Calu3 (cell line): Measurements from ENCODE around the gene VPS41. TPM values are rescaled to one million over a fixed set of nuclear protein-coding genes. Genes with fewer than 3 reads are reported as not detected.
A peak's percentile ranks its signal among the peaks of the same experiment; 100 is the strongest.

Experiments
- BruUV-seq: library from RNA; stranded (reverse); fragments of 400-500 nt; replicated peaks from 2 replicates; lab custom pipeline; 2021; lab: Mats Ljungman, UMichigan
- CTCF ChIA-PET: fragments of 300-600 bp; sonication (Branson Sonifier 250); formaldehyde crosslinking; loops from one replicate; lab custom pipeline; 2022; ENCODE audit warnings: antibody characterized with exemption; lab: Charles Lee
- DNase-seq: peaks from one replicate; pipeline ENCODE4 v3.0.0; 2022
- H3K27ac Mint-ChIP-seq: one replicate; pipeline ENCODE4 v1.8.0; 2022; ENCODE audit warnings: mixed read lengths; ENCODE audit not compliant: unreplicated experiment
- H3K27me3 Mint-ChIP-seq: one replicate; pipeline ENCODE4 v1.8.0; 2022; ENCODE audit warnings: mixed read lengths; ENCODE audit not compliant: unreplicated experiment
- H3K36me3 Mint-ChIP-seq: one replicate; pipeline ENCODE4 v1.8.0; 2022; ENCODE audit warnings: mild to moderate bottlenecking, moderate library complexity, mixed read lengths; ENCODE audit not compliant: insufficient read depth, unreplicated experiment
- H3K4me1 Mint-ChIP-seq: one replicate; pipeline ENCODE4 v1.8.0; 2022; ENCODE audit warnings: mild to moderate bottlenecking, low read depth, mixed read lengths; ENCODE audit not compliant: unreplicated experiment
- H3K4me3 Mint-ChIP-seq: one replicate; pipeline ENCODE4 v1.8.0; 2022; ENCODE audit warnings: mild to moderate bottlenecking, low read depth, moderate library complexity, mixed read lengths; ENCODE audit not compliant: unreplicated experiment
- H3K9me3 Mint-ChIP-seq: one replicate; pipeline ENCODE4 v1.8.0; 2022; ENCODE audit warnings: low read depth, mixed read lengths; ENCODE audit not compliant: unreplicated experiment
- intact Hi-C: fragments of 100-400 bp; cut with micrococcal nuclease; formaldehyde crosslinking; loops from one replicate; pipeline ENCODE4 v1.10.0; 2022; ENCODE audit not compliant: unreplicated experiment
- total RNA-seq: library from RNA; stranded (reverse); gene quantifications from 2 replicates; pipeline ENCODE4 v1.2.3, GENCODE V29; 2022
- TF ChIP-seq, protein P1 (sequence below): fragments of 200-600 bp; IDR thresholded peaks from one replicate; pipeline ENCODE4 v1.8.0; 2022; ENCODE audit warnings: antibody characterized with exemption; ENCODE audit not compliant: unreplicated experiment

The VPS41 gene
- total RNA-seq, 1 experiment from 2014 or later: 292 TPM

DNA sequence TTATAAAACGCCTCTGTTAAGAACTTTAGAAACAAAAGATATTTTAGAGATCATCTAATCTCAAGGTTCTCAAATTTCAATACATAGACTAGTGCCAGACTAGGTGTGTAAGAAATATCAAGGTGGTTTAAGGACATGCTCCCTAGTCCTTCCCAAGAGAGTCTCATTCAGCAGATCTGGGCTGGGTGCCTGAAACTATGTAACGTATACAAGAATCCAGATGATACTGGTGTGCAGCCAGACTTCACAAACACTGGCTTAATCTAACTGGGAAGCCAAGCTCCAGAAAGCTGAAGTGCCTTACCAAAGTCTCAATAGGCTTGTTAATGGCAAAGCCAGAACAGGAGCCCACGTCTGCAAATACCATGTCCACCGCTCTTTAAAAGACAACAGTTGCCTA is 172.9 kb downstream of the VPS41 start:
- peaks cover 26% of the 10 kb centered on the region for H3K36me3 Mint-ChIP-seq
- DNase-seq: no peak
- no peaks in the 10 kb centered on the region for H3K27me3 Mint-ChIP-seq
- TF ChIP-seq, protein P1, sequence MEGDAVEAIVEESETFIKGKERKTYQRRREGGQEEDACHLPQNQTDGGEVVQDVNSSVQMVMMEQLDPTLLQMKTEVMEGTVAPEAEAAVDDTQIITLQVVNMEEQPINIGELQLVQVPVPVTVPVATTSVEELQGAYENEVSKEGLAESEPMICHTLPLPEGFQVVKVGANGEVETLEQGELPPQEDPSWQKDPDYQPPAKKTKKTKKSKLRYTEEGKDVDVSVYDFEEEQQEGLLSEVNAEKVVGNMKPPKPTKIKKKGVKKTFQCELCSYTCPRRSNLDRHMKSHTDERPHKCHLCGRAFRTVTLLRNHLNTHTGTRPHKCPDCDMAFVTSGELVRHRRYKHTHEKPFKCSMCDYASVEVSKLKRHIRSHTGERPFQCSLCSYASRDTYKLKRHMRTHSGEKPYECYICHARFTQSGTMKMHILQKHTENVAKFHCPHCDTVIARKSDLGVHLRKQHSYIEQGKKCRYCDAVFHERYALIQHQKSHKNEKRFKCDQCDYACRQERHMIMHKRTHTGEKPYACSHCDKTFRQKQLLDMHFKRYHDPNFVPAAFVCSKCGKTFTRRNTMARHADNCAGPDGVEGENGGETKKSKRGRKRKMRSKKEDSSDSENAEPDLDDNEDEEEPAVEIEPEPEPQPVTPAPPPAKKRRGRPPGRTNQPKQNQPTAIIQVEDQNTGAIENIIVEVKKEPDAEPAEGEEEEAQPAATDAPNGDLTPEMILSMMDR: no peak
- H3K4me3 Mint-ChIP-seq: no peak overlapping the region
- H3K9me3 Mint-ChIP-seq: no peaks in the 10 kb centered on the region
- peaks cover 8% of the 10 kb centered on the region for H3K4me1 Mint-ChIP-seq
- H3K27ac Mint-ChIP-seq: no peak overlapping the region
- BruUV-seq: no TSS peak
- intact Hi-C loops: no loop called here
- CTCF ChIA-PET: no interaction called here

DNA sequence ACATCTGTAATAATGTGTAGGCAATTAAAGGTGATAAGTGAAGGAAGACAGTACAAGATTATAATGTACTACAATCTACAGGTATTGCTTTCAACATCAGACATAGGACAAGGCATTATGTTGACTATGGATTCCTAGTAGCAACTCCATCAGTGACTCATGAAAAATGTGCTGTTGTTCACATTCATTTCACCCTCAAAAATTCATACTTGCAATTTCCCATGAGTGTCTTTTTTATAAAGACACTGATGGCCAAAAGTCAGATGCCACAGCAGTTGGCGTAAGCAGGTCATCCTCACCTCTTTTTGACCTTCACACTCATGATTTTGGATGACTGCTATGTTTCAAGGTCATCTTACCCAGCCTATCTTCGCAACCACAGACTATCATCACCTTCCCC is 177.8 kb downstream of the VPS41 start:
- TF ChIP-seq, protein P1: no peak
- Mint-ChIP-seq H3K4me3 (no peak overlapping the region), H3K36me3 (peaks cover 35% of the 10 kb centered on the region), H3K27ac (peak overlapping the region; percentile 5), H3K9me3 (no peaks in the 10 kb centered on the region), H3K27me3 (no peaks in the 10 kb centered on the region), H3K4me1 (peaks cover 6% of the 10 kb centered on the region)
- BruUV-seq: no TSS peak
- intact Hi-C loops: no loop called here
- DNase-seq: no peak
- CTCF ChIA-PET: interaction anchor here (0.6 kb wide), 1 partner anchor 1435 kb away, joined by 5 read pairs; no protein-coding TSS in a partner anchor

DNA sequence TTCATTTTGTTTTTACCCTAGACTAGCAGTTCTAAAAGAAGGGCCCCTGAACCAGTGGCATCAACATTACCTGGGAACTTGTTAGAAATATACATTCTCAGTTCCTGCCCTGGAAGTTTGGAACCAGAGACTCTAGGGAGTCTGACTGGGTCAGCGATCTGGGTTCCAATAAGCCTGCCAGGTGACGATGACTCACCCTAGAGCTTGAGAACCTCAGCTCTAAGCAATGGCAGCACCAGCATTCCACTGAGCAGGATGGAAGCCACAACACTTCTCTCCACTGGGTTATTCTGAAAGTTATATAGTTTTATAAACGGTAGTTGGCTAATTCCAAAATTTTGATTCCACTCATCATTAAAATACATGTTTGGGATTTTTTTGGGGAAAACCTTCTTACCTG is 180.8 kb downstream of the VPS41 start:
- Mint-ChIP-seq H3K36me3 (peaks cover 38% of the 10 kb centered on the region), H3K4me3 (no peak overlapping the region), H3K4me1 (peaks cover 6% of the 10 kb centered on the region), H3K27me3 (no peaks in the 10 kb centered on the region), H3K9me3 (no peaks in the 10 kb centered on the region), H3K27ac (no peak overlapping the region)
- intact Hi-C loops: no loop called here
- BruUV-seq: no TSS peak
- no peak for DNase-seq
- CTCF ChIA-PET: no interaction called here
- TF ChIP-seq, protein P1: no peak

DNA sequence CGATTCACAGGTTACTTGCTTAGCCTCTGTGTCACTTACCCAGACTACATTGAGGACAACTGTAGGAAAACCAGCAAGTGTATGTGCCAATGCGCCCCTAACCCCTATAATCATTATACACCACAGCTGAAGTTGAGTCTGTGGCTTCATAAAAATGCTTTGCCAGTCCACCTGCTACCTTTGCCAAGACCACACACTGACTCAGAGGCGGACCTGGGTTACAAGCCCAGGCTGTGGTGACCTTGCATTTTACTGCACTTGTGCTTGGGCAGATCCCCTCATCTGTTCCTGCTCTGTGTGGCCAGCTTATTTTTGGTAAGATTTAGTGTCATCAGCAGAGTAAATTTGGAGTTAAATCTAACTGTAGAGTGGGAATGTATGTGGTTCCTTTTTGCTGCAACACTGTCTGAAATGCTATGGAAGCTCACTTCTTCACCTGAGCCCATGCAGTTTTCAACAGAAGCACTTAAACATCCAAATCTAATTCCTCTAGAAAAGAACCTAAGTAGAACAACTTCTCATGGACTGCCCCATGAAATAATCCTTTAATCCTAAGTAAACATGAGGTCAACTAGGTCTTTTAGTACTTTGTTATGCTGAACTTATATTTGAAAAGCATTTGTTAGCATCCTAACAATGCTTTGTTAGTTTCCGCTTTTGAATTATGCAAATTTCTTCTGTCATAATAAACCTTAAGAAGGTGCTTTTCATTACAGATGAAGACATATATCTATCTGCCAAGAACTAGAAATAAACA is 181.6 kb downstream of the VPS41 start:
- Mint-ChIP-seq H3K9me3 (no peaks in the 10 kb centered on the region), H3K27ac (no peak overlapping the region), H3K27me3 (no peaks in the 10 kb centered on the region), H3K4me1 (peaks cover 6% of the 10 kb centered on the region), H3K4me3 (no peak overlapping the region), H3K36me3 (peaks cover 38% of the 10 kb centered on the region)
- CTCF ChIA-PET: interaction anchor here (0.6 kb wide), 1 partner anchor 15 kb away, joined by 5 read pairs; no protein-coding TSS in a partner anchor
- TF ChIP-seq, protein P1: no peak
- BruUV-seq: no TSS peak
- intact Hi-C loops: no loop called here
- no peak for DNase-seq
